A549 (cell line): ENCODE measurements around the gene RAB3IL1. TPM values are rescaled to one million over a fixed set of nuclear protein-coding genes. Genes with fewer than 3 reads are reported as not detected.

Experiments
- ATAC-seq, 2 experiments: fragments of 200-7000 bp in 1 of 2; fragments of >200 bp in 1 of 2; cut with Nextera tagmentation in 1 of 2; cut with Tn5 transposase in 1 of 2; 3 replicates each; pipeline versions ENCODE4 v1.8.0 to v1.9.1; 2018 to 2020; ENCODE audit warnings: mild to moderate bottlenecking in 1 of 2, moderate library complexity in 1 of 2
- CTCF ChIA-PET: fragments of 300-600 bp; sonication (Branson Sonifier 250); formaldehyde crosslinking; extraction: SDS; loops from one replicate; lab custom pipeline; 2021; ENCODE audit warnings: antibody characterized with exemption, inconsistent platforms; lab: Yijun Ruan, JAX
- POLR2A ChIA-PET: fragments of 350-600 bp; formaldehyde crosslinking; extraction: SDS; loops from one replicate; lab custom pipeline; 2021; ENCODE audit warnings: antibody characterized with exemption, inconsistent platforms; lab: Yijun Ruan, JAX
- DNase-seq, 2 experiments: peaks; one replicate each; pipeline versions ENCODE4 v3.0.0 to v3.0.0-alpha.2; 2011 to 2016; ENCODE audit warnings: low read depth in 1 of 2, low spot score in 1 of 2
- FAIRE-seq: peaks from 2 replicates; lab custom pipeline; 2011; peaks lifted over from hg19 to GRCh38; lab: Jason Lieb, UNC
- H3K27ac ChIP-seq, 2 experiments: fragments of >200 bp; sonication (Bioruptor Twin); formaldehyde crosslinking; 3 replicates each; pipeline ENCODE4 v1.5.1; 2016 to 2017
- H3K4me1 ChIP-seq: fragments of >200 bp; sonication (Bioruptor Twin); formaldehyde crosslinking; 3 replicates; pipeline ENCODE4 v1.6.1; 2016
- H3K4me2 ChIP-seq: fragments of >200 bp; sonication (Bioruptor Twin); formaldehyde crosslinking; 3 replicates; pipeline ENCODE4 v1.6.1; 2016
- H3K4me3 ChIP-seq: fragments of >200 bp; sonication (Bioruptor Twin); formaldehyde crosslinking; 3 replicates; pipeline ENCODE4 v1.5.1; 2016
- H3K9me3 ChIP-seq: fragments of >200 bp; sonication (Bioruptor Twin); formaldehyde crosslinking; 3 replicates; pipeline ENCODE4 v1.6.1; 2016
- CBX2 ChIP-seq: fragments of 200-600 bp; sonication (generic); IDR thresholded peaks from 2 replicates; pipeline ENCODE4 v1.6.1; 2016; ENCODE audit warnings: low read depth, mild to moderate bottlenecking, borderline replicate concordance
- CBX8 ChIP-seq: fragments of 200-600 bp; sonication (generic); IDR thresholded peaks from 2 replicates; pipeline ENCODE4 v1.6.1; 2016
- EHMT2 ChIP-seq: fragments of 200-600 bp; sonication (generic); IDR thresholded peaks from 2 replicates; pipeline ENCODE4 v1.6.1; 2016; ENCODE audit warnings: antibody characterized with exemption, low read depth, mild to moderate bottlenecking, moderate library complexity
- FOXS1 ChIP-seq: fragments of 250-450 bp; sonication (Bioruptor Pico); IDR thresholded peaks from 2 replicates; pipeline ENCODE4 v1.5.0; 2020; ENCODE audit warnings: mild to moderate bottlenecking, moderate library complexity
- GATA3 ChIP-seq: IDR thresholded peaks from 2 replicates; pipeline ENCODE4 v1.6.1; 2012; ENCODE audit warnings: borderline replicate concordance
- HOXB13 ChIP-seq: fragments of 250-450 bp; sonication (Bioruptor Pico); IDR thresholded peaks from 2 replicates; pipeline ENCODE4 v1.5.0; 2020; ENCODE audit warnings: low read depth, mild to moderate bottlenecking, moderate library complexity
- HOXB5 ChIP-seq: fragments of 250-450 bp; sonication (Bioruptor Pico); IDR thresholded peaks from 2 replicates; pipeline ENCODE4 v1.5.0; 2020; ENCODE audit warnings: mild to moderate bottlenecking, moderate library complexity
- JUNB ChIP-seq: fragments of >200 bp; sonication (Bioruptor Twin); formaldehyde crosslinking; IDR thresholded peaks from 2 replicates; pipeline ENCODE4 v1.6.1; 2016
- NPAS2 ChIP-seq: fragments of 250-450 bp; sonication (Bioruptor Pico); IDR thresholded peaks from 2 replicates; pipeline ENCODE4 v1.8.0; 2022; ENCODE audit warnings: mild to moderate bottlenecking, moderate library complexity, borderline replicate concordance
- RAD21 ChIP-seq, 2 experiments: fragments of >200 bp in 1 of 2; sonication (Bioruptor Twin) in 1 of 2; formaldehyde crosslinking in 1 of 2; IDR thresholded peaks in 1 of 2; conservative IDR thresholded peaks in 1 of 2; 2 replicates in 1 of 2; 3 replicates in 1 of 2; pipeline ENCODE4 v1.6.1; 2012 to 2018; ENCODE audit warnings: inconsistent platforms in 1 of 2
- RNF2 ChIP-seq: fragments of 200-600 bp; sonication (generic); IDR thresholded peaks from 2 replicates; pipeline ENCODE4 v1.6.1; 2016; ENCODE audit warnings: low read depth, mild to moderate bottlenecking, antibody characterized with exemption, moderate library complexity, borderline replicate concordance
- SREBF2 ChIP-seq: fragments of 450-650 bp; IDR thresholded peaks from 2 replicates; pipeline ENCODE4 v1.6.1; 2014; ENCODE audit warnings: mild to moderate bottlenecking, moderate library complexity
- TP53 ChIP-seq: fragments of 250-450 bp; sonication (Bioruptor Pico); IDR thresholded peaks from 2 replicates; pipeline ENCODE4 v1.5.0; 2021; ENCODE audit warnings: mild to moderate bottlenecking, moderate library complexity
- WGBS: methylation state at CpG from one replicate; pipeline ENCODE4 v1.1.6; 2017; ENCODE audit errors: missing lambda C conversion rate; 5-methylcytosine and 5-hydroxymethylcytosine counted together
- polyA plus RNA-seq, 4 experiments: library from polyadenylated mRNA; depleted of rRNA in 3 of 4; stranded (reverse); fragments of >200 nt; fragmentation: RNase III in 1 of 4; extraction: RNeasy Plus Mini Kit Qiagen cat#74134 plus additional on column Dnase treatment in 1 of 4; gene quantifications; 2 replicates in 3 of 4; 3 replicates in 1 of 4; pipeline ENCODE4 v1.2.3, GENCODE V29; 2011 to 2017
- TF ChIP-seq, protein P1 (sequence below): IDR thresholded peaks from 2 replicates; pipeline ENCODE4 v1.6.1; 2012
- TF ChIP-seq, protein P2 (sequence below): fragments of >200 bp; sonication (Bioruptor Twin); formaldehyde crosslinking; IDR thresholded peaks from 3 replicates; pipeline ENCODE4 v1.5.1; 2016
- TF ChIP-seq, protein P3 (sequence below): fragments of 450-650 bp; IDR thresholded peaks from 2 replicates; pipeline ENCODE4 v1.6.1; 2014; ENCODE audit warnings: antibody characterized with exemption
- TF ChIP-seq, protein P4 (sequence below): fragments of 250-450 bp; sonication (Bioruptor Pico); IDR thresholded peaks from 2 replicates; pipeline ENCODE4 v1.5.0; 2020; ENCODE audit warnings: low read depth, mild to moderate bottlenecking, moderate library complexity
- TF ChIP-seq, protein P5 (sequence below): fragments of 150-350 bp; IDR thresholded peaks from 2 replicates; pipeline ENCODE4 v1.6.1; 2014; ENCODE audit warnings: low read depth, mild to moderate bottlenecking, low read length

RAB3IL1 gene
- polyA plus RNA-seq, 2 of the 4 experiments (the other 2 are of a cell fraction): 5.8 to 6.2 TPM

DNA sequence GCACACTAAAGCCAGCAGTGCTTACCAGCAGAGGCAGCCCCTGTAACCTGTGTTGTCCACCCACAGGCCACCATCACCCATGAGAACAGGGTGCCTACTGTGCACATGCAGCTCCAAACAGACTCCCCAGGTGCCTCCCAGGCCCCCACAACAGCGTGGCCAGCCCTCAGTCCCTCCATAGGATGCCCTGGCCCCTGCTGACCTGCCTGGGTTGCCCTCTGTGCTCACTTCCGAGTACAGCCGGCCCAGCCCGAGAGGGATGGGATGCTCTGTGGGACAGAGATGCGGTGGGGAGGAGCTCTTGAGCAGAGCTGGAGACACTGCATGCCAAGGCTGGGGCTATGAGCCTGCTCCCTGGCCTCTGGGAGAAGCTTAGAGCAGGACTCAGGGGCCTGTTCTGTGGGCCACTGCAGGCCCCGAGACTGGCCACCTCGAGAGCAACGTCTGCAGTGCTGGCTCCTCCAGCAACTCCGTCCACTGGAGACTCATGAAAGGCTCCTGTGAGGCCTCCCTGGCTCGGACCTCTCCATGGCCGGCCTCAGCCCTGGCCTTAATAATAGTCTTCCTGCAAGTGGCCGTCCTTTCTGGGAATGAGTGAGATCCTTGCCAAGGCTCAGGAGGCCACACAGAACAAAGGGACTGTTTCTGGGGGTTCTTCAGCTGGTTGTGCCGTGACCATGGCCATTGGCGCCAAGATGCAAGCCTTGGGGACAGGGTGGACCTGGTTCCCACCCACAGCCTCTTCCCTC, 62.2 kb downstream of the RAB3IL1 start:
- Histone ChIP-seq H3K4me3 (no peak overlapping the region), H3K4me2 (no peak overlapping the region), H3K9me3 (no peaks in the 10 kb centered on the region), H3K27ac (no peak overlapping the region), H3K4me1 (no peaks in the 10 kb centered on the region)
- no peak for DNase-seq
- peak in 1 of 2 experiments; percentile 25; a peak in 3 of 6 replicates for ATAC-seq
- FAIRE-seq: no peak
- TF ChIP-seq JUNB: no peak
- TF ChIP-seq FOXS1 (CRISPR knock-in tag): no peak
- no peak for TF ChIP-seq HOXB5 (CRISPR knock-in tag)
- TF ChIP-seq, protein P1, sequence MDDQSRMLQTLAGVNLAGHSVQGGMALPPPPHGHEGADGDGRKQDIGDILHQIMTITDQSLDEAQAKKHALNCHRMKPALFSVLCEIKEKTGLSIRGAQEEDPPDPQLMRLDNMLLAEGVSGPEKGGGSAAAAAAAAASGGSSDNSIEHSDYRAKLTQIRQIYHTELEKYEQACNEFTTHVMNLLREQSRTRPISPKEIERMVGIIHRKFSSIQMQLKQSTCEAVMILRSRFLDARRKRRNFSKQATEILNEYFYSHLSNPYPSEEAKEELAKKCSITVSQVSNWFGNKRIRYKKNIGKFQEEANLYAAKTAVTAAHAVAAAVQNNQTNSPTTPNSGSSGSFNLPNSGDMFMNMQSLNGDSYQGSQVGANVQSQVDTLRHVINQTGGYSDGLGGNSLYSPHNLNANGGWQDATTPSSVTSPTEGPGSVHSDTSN: no peak
- no peak for TF ChIP-seq TP53 (CRISPR knock-in tag)
- no peak for TF ChIP-seq HOXB13 (CRISPR knock-in tag)
- TF ChIP-seq, protein P2, sequence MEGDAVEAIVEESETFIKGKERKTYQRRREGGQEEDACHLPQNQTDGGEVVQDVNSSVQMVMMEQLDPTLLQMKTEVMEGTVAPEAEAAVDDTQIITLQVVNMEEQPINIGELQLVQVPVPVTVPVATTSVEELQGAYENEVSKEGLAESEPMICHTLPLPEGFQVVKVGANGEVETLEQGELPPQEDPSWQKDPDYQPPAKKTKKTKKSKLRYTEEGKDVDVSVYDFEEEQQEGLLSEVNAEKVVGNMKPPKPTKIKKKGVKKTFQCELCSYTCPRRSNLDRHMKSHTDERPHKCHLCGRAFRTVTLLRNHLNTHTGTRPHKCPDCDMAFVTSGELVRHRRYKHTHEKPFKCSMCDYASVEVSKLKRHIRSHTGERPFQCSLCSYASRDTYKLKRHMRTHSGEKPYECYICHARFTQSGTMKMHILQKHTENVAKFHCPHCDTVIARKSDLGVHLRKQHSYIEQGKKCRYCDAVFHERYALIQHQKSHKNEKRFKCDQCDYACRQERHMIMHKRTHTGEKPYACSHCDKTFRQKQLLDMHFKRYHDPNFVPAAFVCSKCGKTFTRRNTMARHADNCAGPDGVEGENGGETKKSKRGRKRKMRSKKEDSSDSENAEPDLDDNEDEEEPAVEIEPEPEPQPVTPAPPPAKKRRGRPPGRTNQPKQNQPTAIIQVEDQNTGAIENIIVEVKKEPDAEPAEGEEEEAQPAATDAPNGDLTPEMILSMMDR: no peak
- TF ChIP-seq RAD21 (conservative IDR thresholded peaks at IDR 0.05 in 1 of 2, IDR thresholded peaks at IDR 0.05 in 1 of 2): no peak
- TF ChIP-seq, protein P3, sequence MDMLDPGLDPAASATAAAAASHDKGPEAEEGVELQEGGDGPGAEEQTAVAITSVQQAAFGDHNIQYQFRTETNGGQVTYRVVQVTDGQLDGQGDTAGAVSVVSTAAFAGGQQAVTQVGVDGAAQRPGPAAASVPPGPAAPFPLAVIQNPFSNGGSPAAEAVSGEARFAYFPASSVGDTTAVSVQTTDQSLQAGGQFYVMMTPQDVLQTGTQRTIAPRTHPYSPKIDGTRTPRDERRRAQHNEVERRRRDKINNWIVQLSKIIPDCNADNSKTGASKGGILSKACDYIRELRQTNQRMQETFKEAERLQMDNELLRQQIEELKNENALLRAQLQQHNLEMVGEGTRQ: no peak
- TF ChIP-seq GATA3: no peak
- TF ChIP-seq SREBF2: no peak
- TF ChIP-seq, protein P4, sequence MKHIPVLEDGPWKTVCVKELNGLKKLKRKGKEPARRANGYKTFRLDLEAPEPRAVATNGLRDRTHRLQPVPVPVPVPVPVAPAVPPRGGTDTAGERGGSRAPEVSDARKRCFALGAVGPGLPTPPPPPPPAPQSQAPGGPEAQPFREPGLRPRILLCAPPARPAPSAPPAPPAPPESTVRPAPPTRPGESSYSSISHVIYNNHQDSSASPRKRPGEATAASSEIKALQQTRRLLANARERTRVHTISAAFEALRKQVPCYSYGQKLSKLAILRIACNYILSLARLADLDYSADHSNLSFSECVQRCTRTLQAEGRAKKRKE (CRISPR knock-in tag): no peak
- no peak for TF ChIP-seq EHMT2
- no peak for TF ChIP-seq RNF2
- TF ChIP-seq, protein P5, sequence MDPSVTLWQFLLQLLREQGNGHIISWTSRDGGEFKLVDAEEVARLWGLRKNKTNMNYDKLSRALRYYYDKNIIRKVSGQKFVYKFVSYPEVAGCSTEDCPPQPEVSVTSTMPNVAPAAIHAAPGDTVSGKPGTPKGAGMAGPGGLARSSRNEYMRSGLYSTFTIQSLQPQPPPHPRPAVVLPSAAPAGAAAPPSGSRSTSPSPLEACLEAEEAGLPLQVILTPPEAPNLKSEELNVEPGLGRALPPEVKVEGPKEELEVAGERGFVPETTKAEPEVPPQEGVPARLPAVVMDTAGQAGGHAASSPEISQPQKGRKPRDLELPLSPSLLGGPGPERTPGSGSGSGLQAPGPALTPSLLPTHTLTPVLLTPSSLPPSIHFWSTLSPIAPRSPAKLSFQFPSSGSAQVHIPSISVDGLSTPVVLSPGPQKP: no peak
- no peak for TF ChIP-seq NPAS2 (CRISPR knock-in tag)
- TF ChIP-seq CBX8: no peak
- no peak for TF ChIP-seq CBX2
- POLR2A ChIA-PET: interaction anchor here (0.6 kb wide), 1 partner anchor 486 kb away, joined by 7 read pairs; no protein-coding TSS in a partner anchor
- CTCF ChIA-PET: interaction anchor here (1.0 to 3.4 kb wide), 7 partner anchors 10 to 253 kb away, joined by 4 to 16 read pairs (median 5); no protein-coding TSS in a partner anchor
- WGBS: 94% methylated on average over 14 of the region's 14 CpGs
